HPDE6-E6E7 (cell line): ENCODE results near the gene RNASE12.
A peak's percentile ranks its signal among the peaks of the same experiment; 100 is the strongest.
"Not testable (repeated sequence)": the region's sequence is repeated elsewhere in the genome, so short reads cannot be mapped to it uniquely, and the experiment has no call there.

Experiments used
- DNase-seq: peaks from one replicate; pipeline ENCODE4 v3.0.0; 2011; ENCODE audit warnings: missing footprints; ENCODE audit errors: extremely low spot score

The RNASE12 gene, protein sequence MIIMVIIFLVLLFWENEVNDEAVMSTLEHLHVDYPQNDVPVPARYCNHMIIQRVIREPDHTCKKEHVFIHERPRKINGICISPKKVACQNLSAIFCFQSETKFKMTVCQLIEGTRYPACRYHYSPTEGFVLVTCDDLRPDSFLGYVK

DNA sequence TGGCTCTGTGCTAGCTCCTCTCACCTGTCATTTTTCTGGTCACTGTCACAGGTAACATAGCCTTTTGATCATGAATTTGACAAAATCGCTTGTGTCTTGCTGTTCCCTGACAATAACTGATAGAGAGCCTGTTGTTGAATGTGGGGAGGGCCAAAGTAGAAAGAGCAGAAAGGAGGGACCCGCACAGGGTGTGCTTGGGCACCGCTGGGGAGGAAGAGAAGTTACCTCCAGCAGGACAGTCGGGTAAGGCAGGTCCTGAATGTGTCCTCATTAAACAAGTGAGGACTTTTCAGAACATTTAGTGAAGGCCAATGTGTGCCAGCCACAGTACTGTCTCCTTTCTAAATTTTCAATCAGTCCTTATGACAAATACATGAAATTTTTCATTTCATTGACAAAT lies at the start of gene RNASE12:
Gene RNASE12, minus strand, starts transcription at position 142 of the 400 bp plus-strand sequence. CDS start 653 bp downstream, outside the sequence.
- no peak for DNase-seq

DNA sequence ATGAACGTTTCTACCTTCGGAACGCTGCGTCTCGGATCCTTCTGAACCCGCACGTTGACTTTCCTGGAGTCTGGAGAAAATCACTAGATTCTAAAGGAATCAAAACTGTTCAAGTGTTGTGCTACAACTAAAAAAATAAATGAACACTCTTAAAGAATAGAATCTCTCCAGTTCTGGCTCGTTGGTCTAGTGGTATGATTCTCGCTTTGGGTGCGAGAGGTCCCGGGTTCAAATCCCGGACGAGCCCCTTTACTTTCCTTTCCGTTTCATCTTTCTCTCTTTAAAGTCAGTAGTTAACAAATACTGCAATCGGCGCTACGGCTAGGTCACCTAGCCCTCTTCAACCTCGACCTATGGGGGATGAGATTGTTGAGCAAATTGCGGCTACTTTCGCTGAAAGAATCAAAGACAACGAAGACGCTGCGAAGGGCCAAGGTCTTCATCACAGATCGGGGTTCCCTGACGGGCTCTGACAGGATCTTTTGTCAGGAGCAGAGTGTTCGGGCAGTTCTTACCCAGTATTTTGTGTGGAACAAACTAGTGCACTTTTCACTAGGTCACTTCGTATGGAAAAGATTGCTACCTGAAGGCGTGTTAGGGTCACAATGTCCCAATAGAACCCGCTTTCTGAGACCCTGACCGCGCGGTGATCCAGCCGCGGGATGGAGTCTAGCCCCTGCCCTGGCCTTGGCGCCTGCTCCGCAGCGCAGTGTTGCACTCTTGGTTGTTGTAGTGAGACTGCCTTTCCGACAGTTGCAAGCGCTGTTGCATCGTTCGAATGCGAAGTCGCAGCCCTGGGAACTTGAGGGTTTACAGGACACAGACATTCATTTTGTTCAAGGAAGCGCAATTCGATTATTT lies 41.9 kb upstream of the RNASE12 start:
- DNase-seq, result peak; percentile 67

DNA sequence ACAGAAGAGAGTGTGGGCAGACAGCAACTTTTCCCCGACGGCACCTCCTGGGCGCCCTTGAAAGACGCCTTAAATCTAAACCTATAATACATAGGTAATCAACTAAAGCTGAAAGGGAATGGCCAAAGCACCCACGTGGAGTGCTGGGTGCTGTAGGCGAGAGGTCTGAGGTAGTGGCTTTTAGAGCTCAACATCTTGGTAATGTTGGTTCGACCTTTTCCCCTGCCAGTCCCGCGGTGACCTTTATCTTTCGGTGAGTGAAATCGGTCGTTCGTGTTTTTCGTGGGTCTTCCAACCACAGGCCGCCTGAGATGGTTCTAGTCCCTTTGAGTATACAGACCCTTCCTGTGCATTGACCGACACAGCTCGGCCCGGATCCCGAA lies 41.3 kb upstream of the RNASE12 start:
- no peak for DNase-seq

DNA sequence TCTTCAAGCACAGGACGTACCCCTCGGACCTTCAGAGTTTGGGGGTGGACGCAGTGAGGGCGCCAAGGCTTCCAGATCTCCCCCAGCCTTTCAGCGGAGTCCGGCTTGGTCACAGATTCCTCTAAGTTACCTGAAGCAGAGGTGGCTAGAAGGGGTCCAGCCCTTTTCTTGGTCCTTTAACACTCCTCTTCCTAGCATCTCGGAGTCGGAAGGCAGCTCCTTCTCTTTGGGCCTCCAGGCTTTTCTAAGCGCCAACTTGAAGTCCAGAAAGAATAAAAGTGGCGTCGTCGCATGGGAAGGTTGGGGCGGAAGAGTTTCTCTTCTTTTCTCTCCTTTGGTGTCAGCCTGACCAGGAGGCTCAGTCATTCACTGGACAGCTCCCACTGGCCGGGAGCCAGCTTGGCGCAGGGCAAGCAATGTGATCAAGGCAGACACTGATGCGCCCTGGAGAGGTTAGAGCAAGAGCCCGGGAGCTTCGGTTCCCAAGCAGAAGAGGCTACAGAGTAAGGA lies 40.8 kb upstream of the RNASE12 start:
- DNase-seq, result peak; percentile 69

DNA sequence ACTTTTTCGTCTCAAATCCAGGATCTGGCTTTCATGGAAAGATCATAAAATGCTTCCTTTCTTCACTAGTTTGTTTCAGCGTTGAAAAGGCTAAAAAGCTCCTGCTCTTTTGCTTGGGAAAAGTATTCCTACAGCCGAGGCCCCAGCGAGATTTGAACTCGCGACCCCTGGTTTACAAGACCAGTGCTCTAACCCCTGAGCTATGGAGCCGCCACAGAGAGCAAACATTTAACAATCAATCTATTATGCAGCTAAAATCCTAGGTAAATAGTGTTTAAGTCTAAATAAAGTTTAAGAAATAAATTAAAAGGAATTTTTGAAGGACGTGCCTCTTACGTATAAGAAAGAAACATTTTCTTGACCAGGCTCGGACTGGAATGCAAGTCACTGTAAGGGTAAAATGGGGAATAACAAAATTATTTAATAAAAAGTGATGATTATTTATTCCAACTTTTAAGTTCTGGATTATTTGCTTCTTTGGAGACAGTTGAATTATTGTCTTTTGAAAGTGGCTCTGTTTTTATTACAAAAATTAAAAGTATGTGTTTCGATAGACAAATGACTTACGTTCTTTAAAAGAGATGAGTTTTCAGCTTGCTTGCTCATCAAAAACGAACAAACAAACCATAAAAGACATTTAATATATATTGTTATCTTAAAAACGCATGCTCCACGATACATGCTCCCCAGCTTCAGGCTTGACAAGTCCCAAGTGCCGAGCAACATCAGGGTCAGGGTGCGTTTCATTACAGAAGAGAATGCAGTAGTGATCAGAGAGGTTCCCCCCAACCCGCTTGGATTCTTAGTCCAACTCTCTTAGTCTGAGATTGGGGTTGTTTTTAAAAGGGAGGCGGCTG lies 40.1 kb upstream of the RNASE12 start:
- no peak for DNase-seq

DNA sequence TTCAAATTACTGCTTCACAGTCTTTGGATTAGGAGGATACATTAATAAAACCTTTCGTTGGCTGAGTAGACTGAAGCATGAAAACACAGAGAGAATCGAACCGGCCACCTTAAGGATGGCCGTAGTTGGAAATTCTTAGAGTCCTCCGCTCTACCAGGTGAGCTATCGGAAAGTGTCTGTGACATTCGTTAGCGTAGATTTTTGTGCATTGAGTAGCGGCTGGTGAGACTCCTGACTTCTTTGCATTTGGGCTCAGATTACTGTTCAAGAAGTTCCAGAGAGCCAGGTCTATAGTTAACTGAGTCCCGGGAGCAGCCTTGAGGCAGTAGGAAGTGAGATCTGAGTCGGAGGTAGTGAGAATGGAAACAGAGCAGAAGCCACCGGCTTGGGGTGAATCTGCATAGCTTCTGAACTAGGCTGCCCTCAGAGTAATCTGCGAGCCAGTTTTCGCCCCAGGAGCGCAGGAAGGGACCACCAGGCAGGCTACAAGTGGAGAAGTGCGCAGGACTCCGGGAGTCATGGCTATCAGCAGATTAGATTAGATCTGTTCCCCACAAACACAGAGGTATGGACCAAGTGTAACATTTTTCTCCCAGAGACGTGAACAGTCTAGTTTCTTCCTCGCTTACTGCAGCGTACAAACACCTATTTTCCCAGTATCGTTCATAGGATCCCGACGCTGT lies 39.3 kb upstream of the RNASE12 start:
- DNase-seq, result peak; percentile 50

DNA sequence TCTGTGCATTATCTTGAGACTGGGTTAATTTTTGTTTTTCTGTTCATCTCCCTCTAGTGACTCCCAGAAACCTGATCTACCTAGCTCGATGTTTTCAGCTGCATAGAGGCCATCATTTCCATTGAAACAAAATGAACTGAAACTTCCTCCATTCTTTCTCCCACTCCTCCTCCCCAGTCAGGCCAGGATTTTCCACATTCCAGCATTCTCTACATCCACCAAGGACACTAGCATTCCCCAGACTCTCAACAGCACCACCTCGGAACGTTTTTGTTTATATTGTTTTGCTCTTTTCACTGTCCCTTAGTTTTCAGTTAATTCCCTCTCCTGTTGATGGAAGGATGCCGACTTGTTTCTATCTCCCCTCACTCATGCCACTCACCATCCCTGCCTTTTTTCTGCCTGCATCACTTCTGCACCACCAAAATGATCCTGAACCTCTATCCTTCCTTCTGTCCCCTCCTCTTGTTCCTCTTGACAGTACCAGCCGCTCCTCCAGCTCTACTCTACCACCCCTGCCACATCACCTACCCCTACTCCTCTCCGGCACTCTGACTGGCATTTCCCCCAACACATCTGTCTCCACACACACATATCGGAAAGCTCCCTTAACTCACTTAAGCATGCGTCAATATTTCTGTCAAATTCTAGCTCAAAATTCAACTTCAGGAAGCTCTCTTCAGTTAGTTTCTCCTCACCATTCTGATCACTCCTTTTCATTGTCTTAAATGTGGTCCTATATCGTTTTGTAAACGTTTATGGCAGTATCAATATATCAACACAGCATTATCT lies 37.1 kb upstream of the RNASE12 start:
- DNase-seq, result no peak

DNA sequence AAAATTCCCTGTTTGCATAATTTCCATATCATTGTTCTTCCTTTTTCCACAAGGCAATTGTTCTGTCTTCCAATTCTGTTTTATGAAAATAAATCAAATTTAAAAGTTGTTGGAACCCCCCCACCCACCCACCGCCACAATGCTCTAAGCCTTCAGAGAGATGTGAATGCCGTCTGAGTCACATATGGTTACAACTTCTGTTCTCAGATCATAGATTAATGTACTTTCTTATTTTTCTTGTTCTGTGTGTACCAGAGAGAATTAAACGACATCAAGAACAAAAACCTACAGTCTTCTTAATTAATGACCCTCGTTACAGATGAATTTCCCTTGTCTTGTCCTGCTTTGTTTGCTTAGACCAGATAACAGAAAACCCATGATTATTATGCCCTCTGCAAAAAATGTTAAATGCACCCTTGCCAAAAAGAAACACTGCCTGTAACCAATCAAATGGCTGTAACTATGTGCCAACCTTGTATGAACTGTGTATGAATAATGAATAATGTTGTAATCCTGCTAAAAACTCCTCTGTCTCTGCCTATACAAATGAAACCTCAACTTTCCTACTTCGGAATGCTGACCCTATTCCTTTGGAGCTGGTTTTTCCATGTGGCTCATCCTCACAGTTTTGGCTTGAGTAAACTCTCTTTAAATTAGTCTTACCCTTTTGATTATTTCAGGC lies 36.3 kb upstream of the RNASE12 start:
- DNase-seq, result no peak

DNA sequence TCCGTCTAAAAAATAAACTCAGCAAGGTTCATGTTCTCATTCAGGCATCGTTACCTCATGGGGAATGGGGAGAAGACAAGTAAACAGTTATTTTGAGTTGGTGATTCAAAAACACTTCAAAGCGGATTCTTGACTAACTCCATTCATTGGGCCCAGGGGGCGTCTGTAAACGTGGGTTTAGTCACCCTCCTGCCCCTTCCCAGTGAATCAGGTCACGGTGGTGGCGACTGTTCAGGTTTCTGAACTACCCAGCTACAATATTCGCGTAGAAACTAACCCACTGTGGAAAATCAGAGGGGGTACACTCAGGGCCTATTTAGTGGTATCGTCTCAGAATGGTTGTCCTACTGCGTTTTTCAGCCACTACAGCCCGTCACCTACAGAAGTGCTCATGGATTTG lies 35.1 kb upstream of the RNASE12 start:
- no peak for DNase-seq

DNA sequence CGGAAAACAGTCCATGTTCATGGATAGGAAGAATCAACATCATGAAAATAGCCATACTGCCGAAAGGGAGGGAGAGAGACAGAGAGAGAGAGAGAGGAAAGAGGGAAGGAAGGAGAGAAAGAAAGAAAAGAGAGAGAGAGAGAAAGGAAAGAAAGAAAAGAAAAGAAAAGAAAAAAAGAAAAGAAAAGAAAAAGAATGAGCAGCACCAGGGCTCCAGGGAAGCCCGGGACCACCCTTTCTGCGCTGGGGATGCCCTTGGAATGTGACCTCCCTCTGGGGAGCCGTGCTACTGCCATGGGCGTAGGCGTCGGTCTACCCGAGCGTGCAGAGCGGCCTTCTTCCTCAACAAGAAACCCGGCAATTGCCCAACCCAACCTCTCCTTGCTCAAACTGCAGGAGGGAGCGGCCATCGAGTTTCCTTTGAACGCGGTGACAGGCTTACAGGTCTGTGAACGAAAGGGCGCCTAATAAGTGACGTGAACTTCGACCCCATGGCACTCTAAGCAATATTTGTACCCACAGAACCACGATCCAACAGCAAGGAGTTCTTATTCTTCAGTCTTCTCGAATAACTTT lies 33.4 kb upstream of the RNASE12 start:
- DNase-seq, result peak; percentile 69

DNA sequence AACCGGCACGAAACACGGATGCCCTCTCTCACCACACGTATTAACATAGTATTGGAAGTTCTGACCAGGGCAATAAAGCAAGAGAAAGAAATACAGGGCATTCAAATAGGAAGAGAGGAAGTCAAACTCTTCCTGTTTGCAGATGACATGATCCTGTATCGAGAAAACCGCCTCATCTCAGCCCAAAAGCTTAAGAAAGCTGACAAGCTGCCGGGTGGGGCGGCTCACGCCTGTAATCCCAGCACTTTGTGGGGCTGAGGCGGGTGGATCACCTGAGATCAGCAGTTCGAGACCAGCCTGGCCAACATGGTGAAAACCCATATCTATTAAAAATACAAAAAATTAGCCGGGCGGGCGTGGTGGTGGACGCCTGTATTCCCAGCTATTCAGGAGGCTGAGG lies 32.6 kb upstream of the RNASE12 start:
- no peak for DNase-seq

DNA sequence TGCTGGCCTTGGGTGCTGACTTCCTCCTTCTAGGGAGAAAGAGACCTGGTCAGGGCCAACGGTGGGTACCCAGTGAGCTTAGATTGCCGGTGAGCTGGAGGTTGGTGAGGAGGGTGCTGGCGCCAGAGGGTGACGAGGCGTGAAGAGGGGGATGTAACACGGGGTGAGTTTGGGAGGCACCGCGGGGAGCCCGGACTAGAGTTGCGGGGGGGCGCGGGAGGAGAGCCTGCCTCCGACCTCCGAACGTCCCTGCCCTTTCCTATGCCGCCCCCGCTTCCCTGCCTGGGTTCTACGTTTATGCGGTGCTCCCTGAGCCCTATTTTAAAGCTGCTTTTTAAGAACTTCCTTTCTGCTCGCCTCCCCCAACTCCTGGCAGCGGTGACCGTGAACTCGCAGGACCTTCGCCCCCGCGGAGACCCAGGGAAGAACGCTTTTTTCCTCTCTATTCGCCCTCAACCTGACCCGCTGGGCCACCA lies 31.7 kb upstream of the RNASE12 start:
- no peak for DNase-seq

DNA sequence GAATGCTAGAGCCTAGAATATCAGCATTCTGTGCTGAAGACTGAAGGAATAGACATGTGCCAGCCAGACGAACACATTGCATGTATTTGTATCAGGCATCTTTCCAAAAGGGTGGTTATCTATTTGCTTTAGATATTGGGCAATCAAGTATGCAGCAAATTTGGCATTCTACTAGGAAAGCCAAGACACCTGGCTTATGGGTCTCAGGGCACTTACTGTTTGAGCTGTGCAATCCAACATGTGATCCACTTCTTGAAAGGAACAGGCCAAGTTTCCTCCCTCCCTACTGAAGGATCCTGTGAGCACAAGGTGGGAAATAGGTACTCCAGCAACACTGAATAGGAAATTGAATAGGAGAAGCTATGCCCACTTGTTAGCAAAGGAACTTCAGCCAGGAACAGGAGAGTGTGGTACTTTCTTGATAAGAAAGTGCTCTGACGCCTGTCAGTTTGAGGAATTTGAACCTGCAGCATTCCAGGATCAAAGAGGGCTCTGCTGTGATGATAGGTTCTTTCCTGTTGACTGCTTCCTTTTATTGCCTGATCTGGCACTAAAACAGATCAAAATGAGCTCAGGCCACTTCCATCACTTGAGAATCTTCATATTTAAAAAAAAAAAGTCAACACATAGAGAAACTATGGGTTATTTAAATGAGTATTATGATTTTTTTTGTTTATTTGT lies 29.8 kb upstream of the RNASE12 start:
- DNase-seq, result no peak

DNA sequence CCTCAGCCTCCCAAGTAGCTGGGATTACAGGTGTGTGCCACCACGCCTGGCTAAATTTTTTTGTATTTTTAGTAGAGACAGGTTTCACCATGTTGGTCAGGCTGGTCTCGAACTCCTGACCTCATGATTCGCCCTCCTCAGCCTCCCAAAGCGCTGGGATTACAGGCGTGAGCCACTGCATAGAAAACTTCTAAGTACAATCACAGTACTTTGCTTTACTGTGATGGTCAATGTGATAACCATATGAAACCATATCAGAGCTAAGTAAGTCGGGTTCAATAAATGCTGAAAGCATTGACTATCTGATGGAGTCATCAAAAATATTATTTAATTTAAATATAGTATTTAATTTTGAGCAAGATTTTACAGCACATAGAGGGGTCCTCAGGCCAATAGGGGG lies 28.5 kb upstream of the RNASE12 start:
- DNase-seq, result not testable (repeated sequence)

DNA sequence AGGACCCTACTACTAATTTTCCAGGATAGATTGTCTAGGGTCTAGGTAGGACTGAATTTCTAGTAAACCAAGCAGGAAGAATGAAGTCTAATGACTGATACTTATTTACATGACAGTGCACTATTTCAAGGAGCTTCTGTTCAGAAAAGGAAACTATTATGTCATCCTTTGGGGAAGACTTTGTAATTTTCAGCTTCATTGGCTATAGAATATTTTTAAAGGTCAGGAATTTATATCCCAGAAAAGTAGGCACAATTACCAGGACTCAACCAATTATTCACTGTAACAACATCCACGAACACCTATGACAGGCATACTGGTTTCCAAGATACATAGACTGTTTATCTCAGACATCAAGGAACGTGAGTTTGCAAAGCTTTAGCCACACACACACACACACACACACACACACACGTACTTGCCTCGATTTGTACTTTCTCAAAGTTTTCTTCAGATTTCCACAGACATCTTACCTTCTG lies 27.1 kb upstream of the RNASE12 start:
- DNase-seq, result no peak

DNA sequence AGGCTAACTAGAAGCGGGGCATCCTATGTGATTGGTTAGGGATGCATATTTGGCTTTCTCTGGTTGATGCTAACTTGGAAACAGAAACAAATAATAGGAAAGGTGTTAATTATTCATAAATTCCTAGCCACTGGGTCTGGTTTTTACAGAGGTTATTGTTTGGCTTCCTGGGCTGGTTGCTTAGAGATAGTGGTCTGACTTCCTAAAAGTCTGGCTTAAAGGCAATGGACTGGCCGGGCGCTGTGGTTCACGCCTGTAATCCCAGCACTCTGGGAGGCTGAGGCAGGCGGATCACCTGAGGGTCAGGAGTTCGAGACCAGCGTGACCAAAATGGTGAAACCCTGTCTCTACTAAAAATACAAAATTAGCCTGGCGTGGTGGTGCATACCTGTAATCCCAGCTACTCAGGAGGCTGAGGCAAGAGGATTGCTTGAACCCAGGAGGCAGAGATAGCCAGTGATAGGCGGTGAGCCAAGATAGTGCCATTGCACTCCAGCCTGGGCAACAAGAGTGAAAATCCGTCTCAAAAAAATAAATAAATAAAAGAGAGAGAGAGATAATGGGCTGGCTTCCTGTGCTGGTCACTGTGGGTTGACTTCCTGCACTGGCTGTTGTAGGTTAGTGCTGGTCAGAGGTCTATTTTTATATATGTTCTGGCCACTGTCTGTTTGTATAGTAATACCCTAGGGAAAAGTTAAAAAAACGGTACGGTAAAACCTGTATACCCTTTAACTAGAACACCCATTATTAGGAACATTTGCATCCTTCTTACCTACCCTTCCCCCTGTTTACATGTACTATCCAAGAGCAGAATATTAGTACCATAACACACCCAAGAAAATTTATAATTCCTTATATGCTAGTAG lies 26.2 kb upstream of the RNASE12 start:
- no peak for DNase-seq

DNA sequence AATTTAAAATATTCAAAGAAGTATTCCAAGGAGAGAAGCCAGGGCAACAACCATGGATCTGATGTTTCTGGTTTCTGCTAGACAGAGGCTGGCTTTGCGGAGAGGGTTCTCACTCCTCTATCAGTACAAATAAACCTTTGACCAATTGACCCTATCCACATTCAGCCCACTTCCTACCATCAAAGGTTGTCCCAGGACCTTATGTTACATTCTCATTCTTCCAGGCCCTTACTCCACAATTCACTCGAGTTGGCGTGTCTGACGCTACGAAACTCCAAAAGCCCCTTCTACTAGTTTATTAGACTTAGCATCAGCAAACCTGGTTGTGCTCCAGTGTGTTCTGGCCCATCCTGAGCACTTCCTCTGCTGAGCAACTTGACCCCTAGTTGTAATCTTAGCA lies 24.8 kb upstream of the RNASE12 start:
- no peak for DNase-seq
